HEK293T (cell line): ENCODE results near the gene RNF2.

Source experiments
- ELF4 ChIP-seq: fragments of 450-650 bp; IDR thresholded peaks from 2 replicates; pipeline ENCODE4 v1.6.1; 2017; ENCODE audit warnings: antibody characterized with exemption
- SUZ12 ChIP-seq: fragments of 450-650 bp; IDR thresholded peaks from 2 replicates; pipeline ENCODE4 v1.6.1; 2016; ENCODE audit warnings: mild to moderate bottlenecking
- ZNF384 ChIP-seq: fragments of 450-650 bp; IDR thresholded peaks from 2 replicates; pipeline ENCODE4 v1.6.1; 2016
- TF ChIP-seq, protein P1 (sequence below): fragments of 450-650 bp; IDR thresholded peaks from 2 replicates; pipeline ENCODE4 v1.6.1; 2016

- TF ChIP-seq, protein P1, sequence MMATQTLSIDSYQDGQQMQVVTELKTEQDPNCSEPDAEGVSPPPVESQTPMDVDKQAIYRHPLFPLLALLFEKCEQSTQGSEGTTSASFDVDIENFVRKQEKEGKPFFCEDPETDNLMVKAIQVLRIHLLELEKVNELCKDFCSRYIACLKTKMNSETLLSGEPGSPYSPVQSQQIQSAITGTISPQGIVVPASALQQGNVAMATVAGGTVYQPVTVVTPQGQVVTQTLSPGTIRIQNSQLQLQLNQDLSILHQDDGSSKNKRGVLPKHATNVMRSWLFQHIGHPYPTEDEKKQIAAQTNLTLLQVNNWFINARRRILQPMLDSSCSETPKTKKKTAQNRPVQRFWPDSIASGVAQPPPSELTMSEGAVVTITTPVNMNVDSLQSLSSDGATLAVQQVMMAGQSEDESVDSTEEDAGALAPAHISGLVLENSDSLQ: no peak
- TF ChIP-seq ZNF384 (no peak), SUZ12 (no peak), ELF4 (no peak)
Measured at GRCh38 chr1:185087101-185087500, 41.7 kb downstream of the RNF2 start.
